ENCODE measurements around the gene PSME4.
"Not testable (repeated sequence)": the region's sequence is repeated elsewhere in the genome, so short reads cannot be mapped to it uniquely, and the experiment has no call there.

The PSME4 gene

GRCh38 chr2:53961478-53962216, 9.1 kb downstream of the PSME4 start:
- not testable (repeated sequence) for DNase-seq (ENCODE audit: low spot score)

GRCh38 chr2:53960476-53960875, 10.3 kb downstream of the PSME4 start:
- no peak for DNase-seq (ENCODE audit: low spot score)

- DNase-seq (ENCODE audit: low spot score) = no peak
These were observed 12.3 kb downstream of the PSME4 start for GRCh38 chr2:53958443-53958842.

- no peak for DNase-seq (ENCODE audit: low spot score)
These were observed 18.3 kb downstream of the PSME4 start for GRCh38 chr2:53952519-53952918.

- no peak for DNase-seq (ENCODE audit: low spot score)
These were observed 21.3 kb downstream of the PSME4 start for GRCh38 chr2:53949457-53949856.

GRCh38 chr2:53945538-53945937, 25.3 kb downstream of the PSME4 start:
- no peak for DNase-seq (ENCODE audit: low spot score)

- no peak for DNase-seq (ENCODE audit: low spot score)
These were observed 26.3 kb downstream of the PSME4 start for GRCh38 chr2:53944542-53944941.

GRCh38 chr2:53942280-53942679, 28.5 kb downstream of the PSME4 start:
- DNase-seq (ENCODE audit: low spot score) = no peak

GRCh38 chr2:53941749-53942148, 29.0 kb downstream of the PSME4 start:
- no peak for DNase-seq (ENCODE audit: low spot score)

GRCh38 chr2:53939656-53940055, 31.1 kb downstream of the PSME4 start:
- DNase-seq (ENCODE audit: low spot score) = no peak

- DNase-seq (ENCODE audit: low spot score) = no peak
These were observed 31.9 kb downstream of the PSME4 start for GRCh38 chr2:53938904-53939303.

GRCh38 chr2:53933329-53933728, 37.5 kb downstream of the PSME4 start:
- DNase-seq (ENCODE audit: low spot score) = no peak

GRCh38 chr2:53926321-53926720, 44.5 kb downstream of the PSME4 start:
- not testable (repeated sequence) for DNase-seq (ENCODE audit: low spot score)

- no peak for DNase-seq (ENCODE audit: low spot score)
These were observed 57.1 kb downstream of the PSME4 start for GRCh38 chr2:53913721-53914120.

GRCh38 chr2:53911434-53912189, 59.2 kb downstream of the PSME4 start:
- DNase-seq (ENCODE audit: low spot score) = no peak

GRCh38 chr2:53907582-53907981, 63.2 kb downstream of the PSME4 start:
- no peak for DNase-seq (ENCODE audit: low spot score)

- DNase-seq (ENCODE audit: low spot score) = no peak
These were observed 65.4 kb downstream of the PSME4 start for GRCh38 chr2:53905396-53905795.

- no peak for DNase-seq (ENCODE audit: low spot score)
These were observed 67.8 kb downstream of the PSME4 start for GRCh38 chr2:53903011-53903410.

GRCh38 chr2:53901192-53901591, 69.6 kb downstream of the PSME4 start:
- DNase-seq (ENCODE audit: low spot score) = no peak

- DNase-seq (ENCODE audit: low spot score) = no peak
These were observed 73.9 kb downstream of the PSME4 start for GRCh38 chr2:53896864-53897263.

- DNase-seq (ENCODE audit: low spot score) = no peak
These were observed 84.2 kb downstream of the PSME4 start for GRCh38 chr2:53886406-53887280.

- no peak for DNase-seq (ENCODE audit: low spot score)
These were observed 85.9 kb downstream of the PSME4 start for GRCh38 chr2:53884883-53885282.

- DNase-seq (ENCODE audit: low spot score) = no peak
These were observed 88.8 kb downstream of the PSME4 start for GRCh38 chr2:53881986-53882385.

Measured in ecto neural progenitor cell (in vitro differentiated cells).